Right ventricle myocardium inferior (tissue), 1 donor: Measurements from ENCODE around the gene RACK1. TPM values are rescaled to one million over a fixed set of nuclear protein-coding genes. Genes with fewer than 3 reads are reported as not detected.
"Not testable (repeated sequence)": the region's sequence is repeated elsewhere in the genome, so short reads cannot be mapped to it uniquely, and the experiment has no call there.

Source experiments
- ATAC-seq: fragments of 200-7000 bp; cut with Tn5 transposase; one replicate; pipeline ENCODE4 v1.9.1; 2020; ENCODE audit warnings: mild to moderate bottlenecking, moderate library complexity
- DNase-seq: peaks from one replicate; pipeline ENCODE4 v3.0.0; 2021; ENCODE audit errors: missing footprints
- intact Hi-C: fragments of 100-400 bp; cut with DNase I; formaldehyde crosslinking; loops from one replicate; pipeline ENCODE4 v1.11.0; 2022
- total RNA-seq: library from RNA; stranded (reverse); fragmentation: NEBNext Ultra II Directional; extraction: Animal tissue kit (Norgen Biotek cat#: 25700); gene quantifications from one replicate; pipeline ENCODE4 v1.2.1, GENCODE V29; 2021
- donor health status: DM: no; HTN: yes; CAD: no; lungs with severe emphysema.

RACK1 gene
- total RNA-seq, 1 donor from 2014 or later = 693 TPM

DNA sequence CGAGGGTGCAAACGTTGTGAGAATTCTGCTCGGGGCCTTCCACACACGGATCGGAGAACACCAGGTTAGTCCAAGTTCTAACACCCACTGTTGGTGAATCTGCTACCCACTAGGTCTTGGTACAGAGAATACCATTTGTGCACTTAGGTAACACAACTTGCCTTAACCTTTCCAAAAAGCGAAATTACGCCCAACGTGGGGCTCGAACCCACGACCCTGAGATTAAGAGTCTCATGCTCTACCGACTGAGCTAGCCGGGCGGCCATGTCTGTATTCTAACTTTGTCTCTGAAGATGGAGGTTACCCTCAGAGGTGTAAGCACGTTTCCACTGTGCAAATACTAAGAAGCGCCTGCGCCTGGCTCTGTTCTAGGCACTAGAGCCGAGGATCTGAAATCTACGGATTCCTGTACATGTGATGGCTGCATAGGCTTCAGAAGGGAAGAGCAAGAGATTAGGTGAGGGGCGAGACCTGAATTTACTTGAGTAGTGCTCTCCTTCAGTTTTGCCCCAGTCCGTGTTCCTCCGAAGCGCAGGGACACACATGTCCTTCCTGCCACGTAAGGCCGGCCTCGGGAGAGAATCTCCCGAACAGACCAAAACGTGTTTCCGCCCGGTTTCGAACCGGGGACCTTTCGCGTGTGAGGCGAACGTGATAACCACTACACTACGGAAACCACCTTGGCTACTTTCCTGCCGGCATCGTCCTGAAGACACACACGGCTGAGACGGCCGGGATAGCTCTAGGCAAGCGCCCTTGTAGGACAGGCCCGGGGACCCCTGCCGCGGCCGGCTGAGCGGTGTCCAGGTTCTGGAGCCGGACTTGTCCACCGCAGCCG is 21.7 kb downstream of the RACK1 start:
- DNase-seq (peak; percentile 89), ATAC-seq (peak; percentile 66)
- intact Hi-C loops = loop anchor here (1.0 kb wide), 2 partner anchors 15 to 34 kb away; no protein-coding TSS in a partner anchor

DNA sequence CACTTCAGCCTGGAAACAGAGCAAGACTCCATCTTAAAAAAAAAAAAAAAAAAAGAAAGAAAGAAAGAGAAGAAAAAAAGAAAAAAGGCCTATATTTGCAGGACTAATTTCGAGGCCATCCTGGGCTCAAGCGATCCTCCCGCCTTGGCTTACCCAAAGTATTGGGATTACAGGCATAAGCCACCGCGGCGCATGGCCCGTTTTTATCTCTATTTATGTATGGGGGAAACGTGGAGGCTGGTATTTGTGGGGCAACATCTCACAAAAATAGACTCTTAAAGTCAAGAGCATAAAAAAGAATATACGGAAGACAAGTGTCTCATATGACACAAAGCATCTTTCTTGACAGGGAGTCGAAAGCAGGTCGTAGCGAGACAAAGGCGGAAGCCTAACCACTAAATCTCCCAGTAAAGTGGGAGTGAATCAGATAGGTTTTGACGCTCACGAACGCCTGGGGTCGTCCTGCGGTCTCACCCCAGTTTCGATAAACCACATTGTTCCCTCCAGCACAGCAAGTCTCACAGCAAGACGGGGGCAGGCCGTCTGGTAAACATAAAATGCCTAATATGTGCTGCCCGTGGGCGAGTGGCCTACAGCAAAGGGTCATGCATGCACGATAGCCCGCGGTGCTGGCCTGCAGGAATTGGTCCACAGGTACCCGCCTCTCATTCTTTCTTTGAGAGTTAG is 22.5 kb downstream of the RACK1 start:
- DNase-seq (no peak), ATAC-seq (no peak)
- intact Hi-C loops = no loop called here

DNA sequence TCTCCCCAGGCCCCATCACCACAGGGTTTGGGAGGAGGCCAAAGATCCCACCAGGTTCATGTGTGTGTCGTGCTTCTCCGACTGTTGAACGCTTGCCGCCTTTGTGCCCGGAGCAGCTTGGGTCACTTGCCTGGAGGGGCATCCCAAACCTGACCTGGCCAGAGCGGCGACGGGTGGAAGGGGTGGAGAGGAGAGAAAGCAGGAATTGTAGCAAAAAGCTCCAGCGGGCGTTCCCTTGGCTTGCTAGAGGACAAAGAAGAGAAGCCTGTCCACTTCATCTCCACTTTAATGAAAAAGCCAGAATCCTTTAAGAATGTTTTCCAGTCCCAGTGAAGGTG is 23.6 kb downstream of the RACK1 start:
- ATAC-seq (no peak), DNase-seq (no peak)
- intact Hi-C loops = no loop called here

DNA sequence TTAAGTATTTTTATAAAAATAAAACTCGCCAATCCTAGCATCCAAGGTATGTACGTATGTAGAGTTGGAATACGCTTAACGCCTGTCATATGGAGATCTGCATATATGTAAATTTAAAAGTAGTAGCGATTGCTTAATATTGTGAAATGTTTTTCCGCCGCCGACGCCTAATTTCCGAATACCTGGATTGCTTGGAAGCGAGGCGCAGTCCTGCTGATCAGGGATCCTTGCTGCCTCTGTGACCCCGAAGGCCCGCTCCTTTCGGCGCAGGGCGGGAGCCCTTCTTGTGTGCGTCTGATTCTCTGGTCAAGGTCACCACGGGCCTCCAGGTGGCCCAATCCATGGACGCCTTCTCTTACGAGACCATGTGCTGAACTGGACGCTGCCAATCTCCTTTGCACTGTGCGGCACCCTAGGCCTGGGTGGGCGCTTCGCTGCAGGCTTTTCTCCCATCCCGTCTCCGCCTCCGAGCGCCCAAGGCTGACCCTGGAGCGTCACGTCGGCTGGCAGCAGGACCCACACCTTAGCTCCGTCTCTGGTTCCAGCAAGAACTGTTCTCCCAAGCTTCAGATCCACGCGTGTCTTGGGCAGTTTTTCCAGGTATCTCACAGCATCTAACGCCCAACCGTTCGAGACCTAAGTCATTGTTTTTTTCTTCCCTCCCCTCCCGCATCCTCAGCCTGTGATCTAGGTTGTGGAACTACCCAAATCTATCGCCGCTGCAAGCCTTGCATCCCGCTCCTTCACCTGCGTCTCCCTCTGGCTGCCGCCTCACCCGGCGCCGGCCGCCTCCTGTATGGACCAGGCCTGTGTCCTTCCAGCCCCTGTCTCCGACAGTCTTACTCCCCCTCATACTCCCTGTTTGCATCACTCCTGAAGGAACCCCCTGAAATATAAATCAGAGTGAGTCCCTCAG is 24.2 kb downstream of the RACK1 start:
- intact Hi-C loops = no loop called here
- no peak for DNase-seq
- ATAC-seq = no peak

DNA sequence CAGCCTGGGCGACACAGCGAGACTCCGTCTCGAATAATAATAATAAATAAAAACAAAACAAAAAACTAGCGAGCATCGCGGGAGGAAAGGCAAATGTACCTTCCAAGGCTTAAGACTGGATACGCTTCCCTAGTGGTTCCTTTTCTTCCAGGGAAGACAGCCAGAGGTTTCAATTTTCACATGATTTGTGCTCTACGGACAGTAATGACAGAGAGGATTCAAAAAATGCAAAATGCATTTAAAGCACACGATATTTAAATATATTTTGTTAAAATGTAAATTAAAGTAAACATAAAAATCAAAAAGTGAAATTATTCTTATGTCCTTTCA is 24.9 kb downstream of the RACK1 start:
- intact Hi-C loops = loop anchor here (1.0 kb wide), 1 partner anchor 12 kb away; no protein-coding TSS in a partner anchor
- no peak for DNase-seq
- no peak for ATAC-seq

DNA sequence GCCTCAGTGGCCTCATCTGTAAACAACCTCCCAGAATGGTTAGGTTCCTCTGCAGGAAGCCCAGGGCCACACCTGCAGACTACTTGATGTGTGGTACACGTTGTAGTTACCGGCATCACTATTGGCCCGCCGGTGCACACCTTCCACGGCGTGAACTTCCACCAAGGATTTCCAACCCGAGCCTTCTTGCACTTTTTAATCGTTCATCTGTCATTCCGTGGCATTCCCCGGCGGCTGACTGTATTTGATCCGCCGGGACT is 26.0 kb downstream of the RACK1 start:
- intact Hi-C loops = loop anchor here (1.0 kb wide), 1 partner anchor 11 kb away; no protein-coding TSS in a partner anchor
- DNase-seq = no peak
- no peak for ATAC-seq

DNA sequence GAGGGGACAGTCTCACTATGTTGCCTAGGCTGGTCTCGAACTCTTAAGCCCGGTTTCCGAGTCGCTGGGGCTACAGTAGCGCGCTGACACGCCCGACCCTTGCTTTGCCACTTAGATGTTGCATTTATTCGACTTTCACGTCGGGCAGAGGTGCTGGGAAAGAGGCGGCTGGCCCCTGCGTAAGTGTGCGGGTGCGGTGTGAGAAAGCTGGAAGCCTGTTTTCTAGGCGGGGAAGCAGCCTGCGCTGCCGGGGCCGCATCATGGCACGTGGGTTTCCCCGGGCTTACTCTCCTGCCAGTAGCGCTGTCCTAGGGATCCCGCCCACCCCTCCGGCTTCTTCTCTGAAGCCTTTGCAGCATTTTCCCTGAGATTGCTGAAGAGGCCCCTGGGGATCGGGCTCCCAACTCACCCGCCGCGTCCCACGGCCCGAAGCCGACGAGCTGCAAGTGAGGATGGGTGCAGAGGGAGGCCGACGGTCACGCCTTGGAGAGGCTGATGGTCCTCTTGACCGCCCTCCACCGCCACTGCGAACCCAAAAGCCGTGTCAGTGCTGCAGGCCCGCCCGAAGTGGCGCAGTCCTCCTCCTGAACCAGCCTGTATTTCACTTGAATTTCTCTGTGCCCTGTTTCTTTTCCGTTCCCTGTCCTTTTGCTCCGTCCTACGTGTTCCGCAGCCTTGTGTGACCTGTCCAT is 26.4 kb downstream of the RACK1 start:
- intact Hi-C loops = no loop called here
- DNase-seq = no peak
- ATAC-seq = peak; percentile 35

DNA sequence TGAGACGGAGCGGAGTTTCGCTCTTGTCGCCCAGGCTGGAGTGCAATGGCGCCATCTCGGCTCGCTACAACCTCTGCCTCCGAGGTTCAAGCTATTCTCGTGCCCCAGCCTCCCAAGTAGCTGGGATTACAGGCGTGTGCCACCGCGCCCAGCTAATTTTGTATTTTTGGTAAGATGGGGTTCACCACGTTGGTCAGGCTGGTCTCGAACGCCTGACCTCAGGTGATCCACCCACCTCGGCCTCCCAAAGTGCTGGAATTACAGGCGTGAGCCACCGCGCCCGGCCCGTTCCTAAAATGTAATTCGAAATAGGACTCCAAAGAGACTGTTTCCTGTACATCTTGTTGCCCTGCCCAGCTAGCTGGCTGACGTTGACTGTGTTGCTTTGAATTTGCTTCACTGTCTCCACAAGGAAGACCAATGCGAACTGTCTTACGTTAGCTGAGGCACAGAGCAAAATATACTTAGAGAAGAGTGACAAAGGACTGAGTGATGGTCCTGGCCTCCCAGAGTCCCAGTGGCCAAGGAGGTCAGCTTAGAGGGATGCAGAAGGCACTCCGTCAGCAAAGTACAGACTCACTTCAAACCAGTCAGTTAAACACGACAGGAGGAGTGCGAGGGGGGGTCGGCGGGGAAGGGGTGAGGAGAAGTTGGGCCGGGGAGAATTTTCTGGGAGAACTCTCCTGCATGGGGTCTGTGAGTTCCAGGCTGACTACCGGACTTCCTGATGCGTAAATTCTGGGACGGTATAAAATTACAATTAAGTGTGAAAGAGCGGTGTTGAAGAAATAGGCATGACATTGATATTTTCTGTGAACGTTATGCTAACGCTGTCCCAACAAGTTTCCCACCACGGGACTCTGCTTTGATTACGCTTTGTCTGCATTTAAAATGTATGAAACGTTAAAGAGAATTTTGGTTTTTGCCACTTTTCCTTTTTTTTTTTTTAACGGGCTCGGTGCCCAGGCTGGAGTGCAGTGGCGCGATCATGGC is 27.4 kb downstream of the RACK1 start:
- DNase-seq (no peak), ATAC-seq (no peak)
- intact Hi-C loops = no loop called here

DNA sequence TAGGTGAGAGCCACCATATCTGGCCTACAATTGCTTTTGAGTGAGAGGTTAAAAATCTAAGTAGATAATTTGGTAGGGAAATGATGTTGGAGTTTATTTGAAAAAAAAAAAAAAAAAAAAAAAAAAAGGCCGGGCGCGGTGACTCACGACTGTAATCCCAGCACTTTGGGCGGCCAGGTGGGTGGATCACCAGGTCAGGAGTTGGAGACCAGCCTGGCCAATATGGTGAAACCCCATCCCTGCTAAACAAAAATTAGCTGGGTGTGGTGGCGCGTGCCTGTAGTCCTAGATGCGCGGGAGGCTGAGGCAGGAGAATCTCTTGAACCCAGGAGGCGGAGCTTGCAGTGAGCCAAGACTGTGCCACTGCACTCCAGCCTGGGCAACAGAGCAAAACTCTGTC is 29.5 kb downstream of the RACK1 start:
- ATAC-seq, intact Hi-C loops: not testable (repeated sequence)

DNA sequence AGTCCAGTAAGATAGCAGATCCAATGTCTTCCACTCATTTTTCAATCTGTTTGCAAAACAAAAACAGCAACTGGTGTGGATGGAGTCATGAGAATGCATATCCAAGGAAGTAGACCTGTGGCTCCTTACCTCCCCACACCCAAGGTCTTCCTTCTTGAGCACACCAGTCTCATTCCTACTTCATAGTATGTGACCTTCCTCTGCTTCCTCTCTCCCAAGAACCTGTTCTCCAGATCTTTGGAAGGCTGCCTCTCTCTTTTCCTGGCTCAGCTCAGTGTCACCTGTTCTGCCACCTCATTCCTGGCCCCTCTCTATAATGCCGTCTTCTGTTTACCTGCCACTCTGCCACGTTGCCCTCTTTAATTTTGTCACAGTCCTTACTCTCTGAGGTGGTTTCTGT is 30.8 kb downstream of the RACK1 start:
- intact Hi-C loops = no loop called here
- no peak for ATAC-seq

More for the DNA sequence above, 29.5 kb downstream of the RACK1 start:
- DNase-seq = not testable (repeated sequence)

DNA sequence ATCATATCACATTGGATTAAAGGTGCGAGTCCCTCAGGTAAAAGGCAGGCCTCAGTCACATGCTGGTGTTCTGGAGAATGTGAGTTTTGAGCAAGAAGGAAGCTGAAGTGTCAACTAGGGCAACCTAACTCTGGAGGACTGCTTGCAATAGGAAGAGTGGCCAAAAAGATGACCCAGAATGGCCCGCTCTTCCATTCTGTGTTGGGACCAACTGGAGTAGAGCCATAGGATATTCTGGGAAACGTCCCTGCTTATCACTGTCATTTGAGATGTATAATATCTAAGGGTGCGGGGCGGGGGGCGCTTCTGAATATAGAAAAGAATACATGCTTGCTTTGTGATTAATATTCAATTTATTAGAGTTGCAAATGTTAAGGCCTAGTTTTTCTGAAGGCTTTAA is 31.6 kb downstream of the RACK1 start:
- DNase-seq (no peak), ATAC-seq (peak; percentile 42)
- intact Hi-C loops = no loop called here

More for the DNA sequence above, 30.8 kb downstream of the RACK1 start:
- DNase-seq = no peak

DNA sequence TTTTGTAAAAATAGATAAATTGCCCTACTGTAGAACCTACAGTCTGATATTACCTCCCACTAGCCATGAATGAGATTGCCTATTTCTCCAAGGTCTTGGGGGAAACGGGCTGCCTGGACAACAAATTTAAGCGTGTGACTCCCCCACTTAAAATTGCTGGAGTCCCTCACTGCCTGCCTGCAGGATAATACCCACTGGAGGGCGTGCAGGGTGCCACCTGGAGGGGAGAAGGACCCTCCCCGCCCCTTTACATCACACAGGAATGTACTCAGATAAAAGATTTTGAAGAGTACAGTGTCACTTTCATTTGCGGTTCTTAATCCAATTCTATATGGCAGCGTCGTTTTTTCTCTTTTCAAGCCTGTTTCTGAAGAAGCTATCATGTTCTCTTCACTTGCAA is 32.5 kb downstream of the RACK1 start:
- intact Hi-C loops = no loop called here
- DNase-seq = no peak
- no peak for ATAC-seq

DNA sequence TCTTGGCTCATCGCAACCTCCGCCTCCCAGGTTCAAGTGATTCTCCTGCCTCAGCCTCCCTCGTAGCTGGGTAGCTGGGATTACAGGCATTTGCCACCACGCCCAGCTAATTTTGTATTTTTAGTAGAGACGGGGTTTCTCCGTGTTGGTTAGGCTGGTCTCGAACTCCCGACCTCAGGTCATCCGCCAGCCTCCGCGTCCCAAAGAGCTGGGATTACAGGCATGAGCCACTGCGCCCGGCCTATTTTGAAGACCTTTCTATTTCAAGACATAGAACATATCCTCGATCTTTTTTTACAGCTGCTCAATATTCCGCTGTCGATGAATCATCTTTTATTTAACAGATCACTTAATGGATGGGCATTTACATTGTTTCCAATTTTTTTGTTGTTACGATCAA is 33.0 kb downstream of the RACK1 start:
- intact Hi-C loops, ATAC-seq, DNase-seq: not testable (repeated sequence)

DNA sequence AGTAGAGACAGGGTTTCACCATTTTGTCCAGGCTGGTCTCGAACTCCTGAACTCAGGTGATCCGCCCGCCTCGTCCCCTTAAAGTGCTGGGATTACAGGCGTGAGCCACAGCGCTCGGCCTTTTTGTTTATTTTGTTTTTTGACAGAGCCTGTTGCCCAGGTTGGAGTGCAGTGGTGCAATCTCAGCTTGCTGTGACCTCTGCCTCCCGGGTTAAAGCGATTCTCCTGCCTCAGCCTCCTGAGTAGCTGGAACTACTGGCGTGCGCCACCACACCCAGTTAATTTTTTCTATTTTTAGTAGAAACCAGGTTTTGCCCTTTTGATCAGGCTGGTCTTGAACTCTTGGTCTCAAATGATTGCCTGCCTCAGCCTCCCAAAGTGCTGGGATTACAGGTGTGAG is 33.6 kb downstream of the RACK1 start:
- DNase-seq, intact Hi-C loops, ATAC-seq: not testable (repeated sequence)

DNA sequence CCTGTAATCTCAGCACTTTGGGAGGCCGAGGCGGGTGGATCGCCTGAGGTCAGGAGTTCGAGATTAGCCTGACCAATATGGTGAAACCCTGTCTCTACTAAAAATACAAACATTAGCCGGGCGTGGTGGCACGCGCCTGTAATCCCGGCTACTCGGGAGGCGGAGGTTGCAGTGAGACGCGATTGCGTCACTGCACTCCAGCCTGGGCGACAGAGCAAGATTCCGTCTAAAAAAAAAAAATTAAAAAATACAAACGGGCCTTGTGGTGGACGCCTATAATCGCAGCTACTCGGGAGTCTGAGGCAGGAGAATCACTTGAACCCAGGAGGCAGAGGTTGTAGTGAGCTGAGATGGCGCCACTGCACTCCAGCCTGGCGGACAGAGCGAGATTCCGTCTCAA is 34.7 kb downstream of the RACK1 start:
- intact Hi-C loops, DNase-seq, ATAC-seq: not testable (repeated sequence)

DNA sequence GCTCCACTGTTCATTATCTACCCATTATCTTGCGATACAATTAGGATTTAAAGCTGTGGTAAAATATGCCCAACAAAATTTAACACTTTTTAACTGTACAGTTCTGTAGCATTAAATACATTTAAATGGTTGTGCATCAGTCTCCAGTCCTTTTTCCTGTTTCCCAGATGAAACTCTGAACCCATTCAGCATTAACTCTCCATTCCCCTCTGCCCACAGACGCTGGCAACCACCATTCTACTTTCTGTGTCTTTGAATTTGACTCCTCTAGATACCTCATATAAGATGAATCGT is 35.8 kb downstream of the RACK1 start:
- ATAC-seq (no peak), DNase-seq (no peak)
- intact Hi-C loops = loop anchor here (1.0 kb wide), 1 partner anchor 14 kb away; no protein-coding TSS in a partner anchor

DNA sequence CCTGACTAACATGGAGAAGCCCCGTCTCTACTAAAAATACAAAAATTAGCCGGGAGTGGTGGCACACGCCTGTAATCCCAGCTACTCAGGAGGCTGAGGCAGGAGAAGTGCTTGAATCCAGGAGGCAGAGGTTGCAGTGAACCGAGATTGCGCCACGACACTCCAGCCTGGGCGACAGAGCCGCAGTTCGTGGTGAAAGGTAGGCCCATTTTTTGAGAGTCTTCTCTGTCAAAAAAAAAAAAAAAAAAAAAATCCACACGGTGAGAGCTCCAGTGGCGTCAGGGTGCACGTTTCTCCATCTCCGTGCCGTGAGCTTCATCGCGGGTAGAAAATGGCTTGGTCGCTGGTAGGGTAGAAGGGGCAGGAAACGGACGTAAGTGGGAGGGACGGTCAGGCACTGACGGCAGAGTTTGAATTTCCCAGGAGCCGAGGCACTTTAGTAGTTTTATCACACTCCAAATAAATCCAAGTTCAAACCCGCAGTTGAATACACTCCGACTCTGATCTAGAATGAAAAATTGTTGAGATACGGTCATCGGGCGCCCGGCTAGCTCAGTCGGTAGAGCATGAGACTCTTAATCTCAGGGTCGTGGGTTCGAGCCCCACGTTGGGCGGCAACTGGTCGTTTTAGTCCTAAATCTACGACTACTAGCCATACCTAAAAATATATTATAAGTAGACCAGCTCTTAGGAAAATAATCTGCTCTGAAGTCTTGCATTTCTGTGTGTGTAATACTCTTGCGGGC is 36.3 kb downstream of the RACK1 start:
- DNase-seq (no peak), ATAC-seq (peak; percentile 48)
- intact Hi-C loops = loop anchor here (1.0 kb wide), 1 partner anchor 15 kb away; no protein-coding TSS in a partner anchor
